Coronary artery (tissue), 2 donors: Measurements from ENCODE around the gene CLMP.

Experiments used
- DNase-seq: peaks from one replicate; pipeline ENCODE4 v3.0.0-alpha.2; 2017; ENCODE audit warnings: low spot score
- H3K27ac ChIP-seq, 2 donors: fragments of 200-600 bp; sonication (generic); one replicate each; pipeline ENCODE4 v1.5.1; 2016 to 2019
- H3K4me3 ChIP-seq: fragments of 200-600 bp; sonication (generic); 2 replicates; pipeline ENCODE4 v1.5.1; 2016; ENCODE audit warnings: mild to moderate bottlenecking, moderate library complexity
- CTCF ChIP-seq: fragments of 200-600 bp; sonication (generic); IDR thresholded peaks from one replicate; pipeline ENCODE4 v1.5.1; 2019; ENCODE audit warnings: antibody characterized with exemption

CLMP gene

GRCh38 chr11:123228496-123229163 lies 33.6 kb upstream of the CLMP start:
- no peak overlapping the region for H3K4me3 ChIP-seq
- TF ChIP-seq CTCF = no peak
- DNase-seq = no peak
- H3K27ac ChIP-seq = no peak overlapping the region

- Histone ChIP-seq H3K4me3 (no peak overlapping the region), H3K27ac (no peak overlapping the region)
- TF ChIP-seq CTCF = no peak
- no peak for DNase-seq
Observed at GRCh38 chr11:123227763-123228495, 32.9 kb upstream of the CLMP start.

- no peak for DNase-seq
- no peak for TF ChIP-seq CTCF
- no peak overlapping the region for H3K27ac ChIP-seq
- no peak overlapping the region for H3K4me3 ChIP-seq
Observed at GRCh38 chr11:123221584-123221983, 26.5 kb upstream of the CLMP start.

GRCh38 chr11:123221096-123221561 lies 26.1 kb upstream of the CLMP start:
- TF ChIP-seq CTCF = no peak
- H3K27ac ChIP-seq = no peak overlapping the region
- DNase-seq = no peak

GRCh38 chr11:123219066-123219690 lies 24.1 kb upstream of the CLMP start:
- H3K4me3 ChIP-seq = no peak overlapping the region
- DNase-seq = no peak
- H3K27ac ChIP-seq = no peak overlapping the region
- TF ChIP-seq CTCF = no peak

More at GRCh38 chr11:123221096-123221561, 26.1 kb upstream of the CLMP start:
- no peak overlapping the region for H3K4me3 ChIP-seq

GRCh38 chr11:123218451-123218850 lies 23.4 kb upstream of the CLMP start:
- TF ChIP-seq CTCF = no peak
- H3K27ac ChIP-seq = no peak overlapping the region
- no peak overlapping the region for H3K4me3 ChIP-seq
- no peak for DNase-seq
